ENCODE results near the gene ARID1B.
A peak's percentile ranks its signal among the peaks of the same experiment; 100 is the strongest.

Gene ARID1B

DNA sequence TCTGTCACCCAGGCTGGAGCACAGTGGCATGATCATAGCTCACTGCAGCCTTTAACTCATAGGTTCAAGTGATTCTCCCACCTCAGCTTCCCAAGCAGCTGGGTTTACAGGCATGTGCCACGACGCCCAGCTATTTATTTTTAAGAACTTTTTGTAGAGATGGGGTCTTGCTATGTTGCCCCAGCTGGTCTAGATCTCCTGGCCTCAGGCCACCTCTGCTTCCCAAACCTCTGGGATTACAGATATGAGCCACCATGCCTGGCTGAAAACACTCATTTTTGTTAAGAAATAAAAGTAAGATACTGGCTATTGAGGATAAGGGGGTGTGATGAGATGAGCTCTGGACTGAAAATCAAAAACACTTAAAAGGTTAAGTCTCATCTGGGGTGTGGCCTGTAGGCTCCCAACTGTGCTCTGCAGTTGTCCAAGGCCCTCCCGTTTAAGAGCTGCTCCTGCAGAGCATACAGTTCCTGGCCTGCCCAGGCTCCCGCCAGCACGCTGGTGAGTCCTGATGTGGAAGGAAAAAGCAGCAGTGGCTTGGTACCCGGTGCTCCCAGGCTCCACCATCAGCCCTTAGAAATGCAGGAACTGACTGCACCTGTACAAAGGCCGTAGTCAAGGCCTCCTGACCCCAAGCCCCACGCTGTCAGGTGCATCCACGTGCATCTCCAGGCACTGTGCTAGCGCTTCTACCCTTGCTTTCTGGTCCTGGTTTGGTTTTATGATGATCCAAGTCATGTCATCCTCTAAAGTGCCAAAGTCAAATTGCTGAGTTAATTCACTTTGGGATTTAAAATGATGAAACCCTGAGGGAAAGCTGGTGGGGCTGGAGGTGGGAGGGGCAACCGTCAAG, 434.7 kb downstream of the ARID1B start:
- DNase-seq (ENCODE audit: insufficient read length, low spot score) = no peak
- FAIRE-seq = no peak

GRCh38 chr6:157213426-157213825, 436.2 kb downstream of the ARID1B start:
- DNase-seq (ENCODE audit: insufficient read length, low spot score) = no peak

GRCh38 chr6:157213907-157214565, 436.9 kb downstream of the ARID1B start:
- DNase-seq (ENCODE audit: insufficient read length, low spot score) (no peak), FAIRE-seq (no peak)

More at GRCh38 chr6:157213426-157213825, 436.2 kb downstream of the ARID1B start:
- FAIRE-seq = no peak

DNA sequence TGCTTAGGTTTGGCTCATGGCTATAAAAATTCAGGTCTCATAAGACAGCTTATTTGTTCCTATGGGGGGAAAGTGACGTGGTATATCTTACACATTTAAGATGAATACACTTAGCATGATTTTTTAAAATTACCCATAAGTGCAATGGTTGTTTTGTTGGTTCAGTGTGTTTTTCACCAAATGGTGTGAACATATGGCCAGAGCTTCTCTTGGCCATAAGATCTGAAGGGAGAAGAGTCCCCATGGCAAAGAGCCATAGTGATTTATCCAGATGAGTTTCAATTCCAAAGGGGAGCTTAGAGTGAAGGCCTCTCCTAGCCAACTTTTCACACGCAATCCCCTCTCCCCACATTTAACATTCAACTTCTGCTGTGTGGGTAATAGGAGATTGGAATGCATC, 438.5 kb downstream of the ARID1B start:
- no peak for DNase-seq (ENCODE audit: insufficient read length, low spot score)

GRCh38 chr6:157216570-157216969, 439.4 kb downstream of the ARID1B start:
- FAIRE-seq = no peak
- DNase-seq (ENCODE audit: insufficient read length, low spot score) = no peak

More for the DNA sequence above, 438.5 kb downstream of the ARID1B start:
- FAIRE-seq = no peak

- FAIRE-seq = no peak
- DNase-seq (ENCODE audit: insufficient read length, low spot score) = no peak
These were observed 440.2 kb downstream of the ARID1B start for GRCh38 chr6:157217198-157217893.

- no peak for DNase-seq (ENCODE audit: insufficient read length, low spot score)
- no peak for FAIRE-seq
These were observed 440.8 kb downstream of the ARID1B start for GRCh38 chr6:157217894-157218370.

DNA sequence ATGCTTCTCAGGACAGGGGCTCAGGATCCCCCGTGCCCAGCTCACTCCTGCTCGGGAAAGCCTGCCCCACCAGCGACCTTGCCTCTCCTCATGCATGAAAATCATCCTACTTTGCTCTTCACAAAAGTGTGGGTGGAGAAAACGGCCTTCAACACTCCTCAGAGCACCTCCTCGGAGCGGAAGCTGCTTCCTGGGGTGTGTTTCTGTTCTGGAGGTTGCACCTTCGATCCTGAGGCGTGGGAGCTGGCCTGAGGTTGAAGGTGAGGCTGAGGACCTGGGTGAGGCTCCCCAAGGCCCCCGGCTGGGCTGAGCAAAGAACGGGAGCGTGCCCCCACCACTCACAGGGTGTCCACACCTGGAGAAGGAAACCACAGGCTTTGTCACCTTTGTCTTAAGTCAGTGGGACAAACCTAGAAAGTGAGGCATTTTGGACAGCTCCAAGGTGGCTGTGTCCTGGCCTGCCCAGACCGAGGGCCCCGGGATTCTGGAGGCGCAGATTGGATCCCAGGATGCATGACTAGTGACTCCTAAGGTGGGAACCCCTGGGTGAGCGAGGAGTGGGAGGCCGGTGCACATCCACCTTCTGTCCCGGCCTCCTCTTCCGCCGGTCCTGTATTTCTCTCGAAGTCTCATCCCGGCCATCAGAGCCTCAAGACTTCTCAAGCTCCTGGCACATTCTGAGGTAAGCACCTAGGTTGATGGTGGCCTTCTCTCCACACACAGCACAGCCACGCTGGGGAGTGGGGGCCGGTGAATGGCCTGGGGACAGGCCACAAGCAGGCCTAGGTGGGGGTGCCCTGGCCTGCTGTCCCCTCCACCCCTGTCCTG, 441.4 kb downstream of the ARID1B start:
- FAIRE-seq (no peak), DNase-seq (ENCODE audit: insufficient read length, low spot score) (no peak)

- DNase-seq (ENCODE audit: insufficient read length, low spot score) = peak; percentile 33
- FAIRE-seq = no peak
These were observed 442.3 kb downstream of the ARID1B start for GRCh38 chr6:157219201-157220200.

GRCh38 chr6:157220485-157220884, 443.3 kb downstream of the ARID1B start:
- DNase-seq (ENCODE audit: insufficient read length, low spot score) (no peak), FAIRE-seq (no peak)

DNA sequence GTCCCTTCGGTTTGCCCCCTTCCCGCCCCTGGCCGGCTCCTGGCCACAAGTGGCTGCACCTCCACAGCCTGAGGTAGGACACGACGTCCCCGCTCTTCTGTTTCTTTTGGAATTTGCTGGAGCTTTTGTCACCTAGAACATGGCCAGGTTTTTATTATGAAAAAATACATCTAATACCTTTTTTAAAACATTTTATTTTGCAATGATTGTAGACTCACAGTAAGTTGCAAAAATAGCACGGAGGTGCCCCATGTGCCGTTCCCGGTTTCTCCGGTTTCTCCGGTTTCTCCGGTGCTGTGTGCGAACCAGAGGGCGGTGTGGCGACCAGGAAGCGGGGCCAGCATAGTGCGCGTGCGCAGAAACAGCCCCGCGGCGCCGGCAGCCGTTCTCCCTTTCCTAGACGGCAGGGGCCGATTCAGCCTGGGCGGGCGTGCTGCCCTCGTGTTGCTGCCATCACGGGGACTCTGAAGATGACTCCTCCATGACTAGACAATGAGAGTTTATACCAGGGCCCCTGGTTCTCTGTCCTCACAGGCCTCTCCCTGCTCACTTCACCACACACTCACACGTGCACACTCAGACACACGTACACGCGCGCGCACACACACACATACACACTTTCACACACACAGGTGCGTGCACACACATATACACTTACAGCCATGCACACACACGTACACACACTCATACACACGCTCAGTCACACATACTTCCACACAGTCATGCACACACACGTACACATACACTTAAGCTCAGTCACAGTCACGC, 444.1 kb downstream of the ARID1B start:
- FAIRE-seq (peak; percentile 91), DNase-seq (ENCODE audit: insufficient read length, low spot score) (peak; percentile 41)

GRCh38 chr6:157221817-157222175, 444.6 kb downstream of the ARID1B start:
- DNase-seq (ENCODE audit: insufficient read length, low spot score) (no peak), FAIRE-seq (no peak)

GRCh38 chr6:157222201-157222981, 445.2 kb downstream of the ARID1B start:
- FAIRE-seq (no peak), DNase-seq (ENCODE audit: insufficient read length, low spot score) (no peak)

GRCh38 chr6:157223021-157223430, 445.8 kb downstream of the ARID1B start:
- FAIRE-seq = no peak

DNA sequence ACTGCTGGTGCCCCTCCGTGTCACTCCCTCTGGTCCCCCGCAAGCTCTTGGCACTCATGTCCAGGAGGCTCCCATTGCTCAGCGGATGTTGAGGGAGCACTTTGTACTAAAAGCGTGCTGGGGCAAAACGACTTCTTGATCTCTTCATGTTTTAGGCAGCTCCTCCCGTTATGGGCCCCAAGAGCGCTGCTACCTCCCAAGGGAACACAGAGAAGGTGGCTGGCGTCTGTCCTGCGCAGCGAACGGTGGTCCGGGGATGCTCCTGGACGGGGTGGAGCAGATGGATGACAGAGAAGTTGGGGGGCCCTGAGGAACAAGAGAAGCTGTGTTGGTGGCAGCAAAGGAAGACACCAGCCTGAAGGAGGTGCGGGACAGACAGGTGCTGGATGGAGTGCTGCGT, 446.3 kb downstream of the ARID1B start:
- FAIRE-seq = no peak
- DNase-seq (ENCODE audit: insufficient read length, low spot score) = no peak

More at GRCh38 chr6:157223021-157223430, 445.8 kb downstream of the ARID1B start:
- DNase-seq (ENCODE audit: insufficient read length, low spot score) = no peak

DNA sequence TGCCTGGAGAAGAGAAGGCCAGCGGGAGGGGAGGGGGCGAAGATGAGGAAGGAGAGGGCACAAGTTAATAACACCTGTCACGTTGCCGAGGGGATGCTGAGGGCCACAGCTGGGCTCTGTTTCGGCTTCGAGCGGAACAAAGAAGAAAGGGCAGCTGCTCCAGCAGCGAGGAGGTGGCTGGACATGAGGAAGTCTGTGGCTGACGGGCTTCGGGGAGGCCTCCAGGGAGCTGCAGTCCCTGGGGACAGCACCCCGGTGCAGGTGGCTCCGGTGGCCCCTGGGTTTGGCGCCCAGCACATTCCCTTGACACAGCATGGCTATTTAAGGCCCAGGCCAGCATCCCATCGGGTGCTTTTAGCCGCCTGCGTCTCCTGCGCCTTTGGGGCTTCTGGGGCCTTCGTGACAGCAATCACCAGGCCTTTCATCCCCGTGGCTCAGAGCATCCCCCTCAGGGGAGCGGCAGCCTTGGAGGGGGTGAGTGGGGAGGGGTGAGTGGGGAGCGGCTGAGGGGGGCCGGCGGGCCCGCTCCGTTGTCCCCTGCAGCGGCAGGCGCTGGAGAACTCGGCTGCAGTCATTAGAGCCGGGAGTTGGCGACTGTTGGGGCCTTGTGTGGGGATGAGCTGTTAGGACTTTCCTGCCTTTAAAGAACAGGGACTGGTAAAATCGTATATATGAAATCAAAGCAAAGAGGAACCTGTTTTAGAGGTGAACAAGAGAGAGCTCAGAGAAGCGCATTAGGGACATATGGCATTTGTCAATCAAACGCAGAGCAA, 447.2 kb downstream of the ARID1B start:
- DNase-seq (ENCODE audit: insufficient read length, low spot score) (no peak), FAIRE-seq (no peak)
